HEK293T (cell line): Measurements from ENCODE around the gene KIF13A.

Source experiments
- BHLHE40 ChIP-seq: fragments of 450-650 bp; IDR thresholded peaks from 2 replicates; pipeline ENCODE4 v1.6.1; 2016; ENCODE audit warnings: mild to moderate bottlenecking, moderate library complexity, borderline replicate concordance
- FOXA1 ChIP-seq: fragments of 450-650 bp; IDR thresholded peaks from 2 replicates; pipeline ENCODE4 v1.6.1; 2016; ENCODE audit warnings: mild to moderate bottlenecking
- FOXK2 ChIP-seq: fragments of 450-650 bp; IDR thresholded peaks from 2 replicates; pipeline ENCODE4 v1.6.1; 2016; ENCODE audit warnings: mild to moderate bottlenecking
- SP1 ChIP-seq: fragments of 450-650 bp; IDR thresholded peaks from 2 replicates; pipeline ENCODE4 v1.6.1; 2017
- SUZ12 ChIP-seq: fragments of 450-650 bp; IDR thresholded peaks from 2 replicates; pipeline ENCODE4 v1.6.1; 2016; ENCODE audit warnings: mild to moderate bottlenecking
- TF ChIP-seq, protein P1 (sequence below): fragments of 450-650 bp; IDR thresholded peaks from 2 replicates; pipeline ENCODE4 v1.6.1; 2016

DNA sequence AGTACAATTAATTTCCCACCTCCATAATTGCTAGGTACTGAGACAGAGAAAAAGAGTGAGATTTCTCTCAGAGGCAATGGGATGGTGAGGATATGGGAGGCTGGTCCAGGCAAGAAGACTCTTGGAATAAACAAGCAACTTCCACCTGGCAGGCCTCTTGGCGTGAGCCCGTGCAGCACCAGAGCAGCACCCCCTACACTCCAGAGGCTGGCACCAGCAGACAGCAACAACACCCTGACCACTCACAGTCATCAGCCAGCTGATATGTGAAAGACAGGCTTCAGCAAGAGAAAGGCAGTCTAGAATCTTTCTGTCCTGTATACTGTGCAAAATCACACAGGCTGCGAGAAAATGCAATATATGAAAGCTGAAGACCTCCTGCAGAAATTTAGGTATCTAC is 59.7 kb downstream of the KIF13A start:
- TF ChIP-seq FOXK2: no peak
- no peak for TF ChIP-seq SUZ12
- TF ChIP-seq SP1: no peak
- TF ChIP-seq, protein P1, sequence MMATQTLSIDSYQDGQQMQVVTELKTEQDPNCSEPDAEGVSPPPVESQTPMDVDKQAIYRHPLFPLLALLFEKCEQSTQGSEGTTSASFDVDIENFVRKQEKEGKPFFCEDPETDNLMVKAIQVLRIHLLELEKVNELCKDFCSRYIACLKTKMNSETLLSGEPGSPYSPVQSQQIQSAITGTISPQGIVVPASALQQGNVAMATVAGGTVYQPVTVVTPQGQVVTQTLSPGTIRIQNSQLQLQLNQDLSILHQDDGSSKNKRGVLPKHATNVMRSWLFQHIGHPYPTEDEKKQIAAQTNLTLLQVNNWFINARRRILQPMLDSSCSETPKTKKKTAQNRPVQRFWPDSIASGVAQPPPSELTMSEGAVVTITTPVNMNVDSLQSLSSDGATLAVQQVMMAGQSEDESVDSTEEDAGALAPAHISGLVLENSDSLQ: no peak
- no peak for TF ChIP-seq FOXA1
- TF ChIP-seq BHLHE40: no peak
